GM12878 (cell line): ENCODE results near the gene PLXDC1. TPM values are rescaled to one million over a fixed set of nuclear protein-coding genes. Genes with fewer than 3 reads are reported as not detected.

Experiments
- ATAC-seq: fragments of 200-7000 bp; cut with Tn5 transposase; 3 replicates; pipeline ENCODE4 v1.9.1; 2020; ENCODE audit warnings: mild to moderate bottlenecking, moderate library complexity
- BruUV-seq: library from RNA; stranded (reverse); fragments of 400-500 nt; replicated peaks from 2 replicates; lab custom pipeline; 2021; lab: Mats Ljungman, UMichigan
- CTCF ChIA-PET: fragments of 300-600 bp; sonication (Branson Sonifier 250); formaldehyde crosslinking; extraction: SDS; loops from one replicate; lab custom pipeline; 2021; ENCODE audit warnings: inconsistent platforms; lab: Yijun Ruan, JAX
- POLR2A ChIA-PET: fragments of 350-600 bp; formaldehyde crosslinking; extraction: SDS; loops from one replicate; lab custom pipeline; 2021; ENCODE audit warnings: inconsistent platforms; lab: Charles Lee
- RAD21 ChIA-PET: fragments of 300-600 bp; sonication (Branson Sonifier 250); formaldehyde crosslinking; loops from one replicate; lab custom pipeline; 2023; ENCODE audit warnings: antibody characterized with exemption; ENCODE audit not compliant: unreplicated experiment; lab: Charles Lee
- SMC1A ChIA-PET: fragments of 300-600 bp; sonication (Branson Sonifier 250); formaldehyde crosslinking; loops from one replicate; lab custom pipeline; 2023; ENCODE audit not compliant: unreplicated experiment, uncharacterized antibody; lab: Charles Lee
- DNase-seq: peaks from one replicate; pipeline ENCODE4 v3.0.0-alpha.2; 2011; ENCODE audit warnings: low read depth, low spot score
- FAIRE-seq: peaks from 3 replicates; lab custom pipeline; 2011; peaks lifted over from hg19 to GRCh38; lab: Jason Lieb, UNC
- H2AFZ ChIP-seq: 2 replicates; pipeline ENCODE4 v1.6.0; 2011; ENCODE audit warnings: low read depth, low read length, control low read depth; ENCODE audit not compliant: control insufficient read depth
- H3K27ac ChIP-seq: 2 replicates; pipeline ENCODE4 v1.5.1; 2011; ENCODE audit warnings: control low read depth; ENCODE audit not compliant: control insufficient read depth, insufficient read depth
- H3K27me3 ChIP-seq, 2 experiments: replicated peaks in 1 of 2; 2 replicates each; pipeline versions ENCODE4 v1.6.0 to v1.6.1; 2011; ENCODE audit warnings: low read length in 1 of 2; ENCODE audit not compliant: control insufficient read depth in 2 of 2, insufficient read depth in 2 of 2
- H3K36me3 ChIP-seq, 2 experiments: 2 replicates each; pipeline ENCODE4 v1.5.1; 2011; ENCODE audit warnings: low read length in 1 of 2; ENCODE audit not compliant: control insufficient read depth in 2 of 2, insufficient read depth in 2 of 2
- H3K4me1 ChIP-seq: 2 replicates; pipeline ENCODE4 v1.6.1; 2011; ENCODE audit warnings: mild to moderate bottlenecking, low read length, moderate library complexity, mixed read lengths; ENCODE audit not compliant: control insufficient read depth, insufficient read depth
- H3K4me2 ChIP-seq: 2 replicates; pipeline ENCODE4 v1.6.0; 2011; ENCODE audit warnings: control low read depth; ENCODE audit not compliant: control insufficient read depth, insufficient read depth
- H3K4me3 ChIP-seq: fragments of 200-600 bp; sonication (generic); 2 replicates; pipeline ENCODE4 v1.5.1; 2016
- H3K79me2 ChIP-seq: 2 replicates; pipeline ENCODE4 v1.6.0; 2011; ENCODE audit warnings: low read length; ENCODE audit not compliant: control insufficient read depth, insufficient read depth
- H3K9ac ChIP-seq: 2 replicates; pipeline ENCODE4 v1.8.0; 2011; ENCODE audit warnings: low read length, control low read depth, mixed read lengths; ENCODE audit not compliant: control insufficient read depth, insufficient read depth
- H3K9me3 ChIP-seq: replicated peaks from 3 replicates; pipeline ENCODE4 v1.5.1; 2011; ENCODE audit warnings: mild to moderate bottlenecking, low read length; ENCODE audit not compliant: control insufficient read depth, insufficient read depth
- H4K20me1 ChIP-seq: 2 replicates; pipeline ENCODE4 v1.6.0; 2011; ENCODE audit not compliant: control insufficient read depth, insufficient read depth
- ASH2L ChIP-seq: fragments of 300-600, 200-600 bp; sonication (generic); IDR thresholded peaks from 2 replicates; pipeline ENCODE4 v1.6.1; 2017; ENCODE audit warnings: low read depth, mild to moderate bottlenecking, borderline replicate concordance
- CBX5 ChIP-seq: sonication (generic); IDR thresholded peaks from 2 replicates; pipeline ENCODE4 v1.6.1; 2016; ENCODE audit warnings: low read depth, moderate library complexity, mild to moderate bottlenecking, inconsistent platforms
- CHD2 ChIP-seq: IDR thresholded peaks from 2 replicates; pipeline ENCODE4 v1.6.1; 2011; ENCODE audit warnings: low read depth, low read length, improper control_type of control experiment, borderline replicate concordance
- CHD4 ChIP-seq: fragments of 200-600 bp; sonication (generic); IDR thresholded peaks from 2 replicates; pipeline ENCODE4 v1.6.1; 2016; ENCODE audit warnings: mild to moderate bottlenecking
- IKZF2 ChIP-seq, 2 experiments: fragments of 450-650 bp; IDR thresholded peaks; 2 replicates each; pipeline ENCODE4 v1.6.1; 2017; ENCODE audit warnings: mild to moderate bottlenecking in 2 of 2, moderate library complexity in 2 of 2
- POLR2A ChIP-seq: IDR thresholded peaks from 2 replicates; pipeline ENCODE4 v1.6.1; 2011; ENCODE audit warnings: low read depth, mild to moderate bottlenecking, low read length
- POLR2AphosphoS2 ChIP-seq: IDR thresholded peaks from 2 replicates; pipeline ENCODE4 v1.6.1; 2011; ENCODE audit warnings: low read depth, mild to moderate bottlenecking, low read length, improper control_type of control experiment, moderate library complexity
- POU2F2 ChIP-seq: IDR thresholded peaks from 3 replicates; pipeline ENCODE4 v1.6.1; 2011; ENCODE audit warnings: low read depth, mild to moderate bottlenecking, low read length, borderline replicate concordance
- RAD21 ChIP-seq: IDR thresholded peaks from 2 replicates; pipeline ENCODE4 v1.6.1; 2011; ENCODE audit warnings: mild to moderate bottlenecking, low read depth, low read length, moderate library complexity; ENCODE audit not compliant: insufficient read depth
- RELA ChIP-seq: fragments of 450-650 bp; IDR thresholded peaks from 2 replicates; pipeline ENCODE4 v1.8.0; 2014; ENCODE audit warnings: borderline replicate concordance; ENCODE audit not compliant: partially characterized antibody
- SMARCA5 ChIP-seq: fragments of 450-650 bp; IDR thresholded peaks from 2 replicates; pipeline ENCODE4 v1.6.1; 2017; ENCODE audit warnings: mild to moderate bottlenecking
- STAT3 ChIP-seq: IDR thresholded peaks from 2 replicates; pipeline ENCODE4 v1.6.1; 2011; ENCODE audit warnings: low read depth, low read length, improper control_type of control experiment
- WGBS: methylation state at CpG from one replicate; pipeline ENCODE4 v1.1.6; 2016; ENCODE audit warnings: low lambda C conversion rate; ENCODE audit not compliant: insufficient replicate concordance, insufficient coverage; ENCODE audit errors: missing lambda C conversion rate; 5-methylcytosine and 5-hydroxymethylcytosine counted together
- in situ Hi-C: fragments of 300-500 bp; cut with MboI; formaldehyde crosslinking; loops from 9 replicates; pipeline ENCODE4 v1.14.3; 2018; ENCODE audit warnings: mixed read lengths
- intact Hi-C: fragments of 100-400 bp; cut with micrococcal nuclease; formaldehyde crosslinking; loops from one replicate; pipeline ENCODE4 v1.14.2; 2022; ENCODE audit not compliant: unreplicated experiment
- polyA plus RNA-seq, 11 experiments: library from polyadenylated mRNA; depleted of rRNA in 4 of 11; unstranded in 6 of 11; stranded (reverse) in 5 of 11; fragments of >200 nt; fragmentation: Nextera tagmentation in 4 of 11; fragmentation: Illumina TruSeq in 1 of 11; extraction: Ambion mirVana in 4 of 11; extraction: Trizol in 1 of 11; gene quantifications; 1 replicate in 1 of 11; 2 replicates in 10 of 11; pipeline versions ENCODE4 v1.2.1 to v1.2.3, GENCODE V29; 2011 to 2016; ENCODE audit warnings: inconsistent platforms in 2 of 11, missing spikeins in 2 of 11, low read depth in 1 of 11
- total RNA-seq, 4 experiments: library from RNA; depleted of rRNA in 3 of 4; stranded (reverse); fragments of >200 nt in 3 of 4; fragmentation: Illumina TruSeq in 1 of 4; extraction: Trizol in 1 of 4; gene quantifications; 2 replicates each; pipeline versions ENCODE4 v1.2.1 to v1.2.3, GENCODE V29; 2013 to 2021
- TF ChIP-seq, protein P1 (sequence below): fragments of 450-650 bp; IDR thresholded peaks from 2 replicates; pipeline ENCODE4 v1.6.1; 2018; ENCODE audit warnings: mild to moderate bottlenecking, low read depth, moderate library complexity; ENCODE audit not compliant: partially characterized antibody
- TF ChIP-seq, protein P2 (sequence below): fragments of 450-650 bp; IDR thresholded peaks from 2 replicates; pipeline ENCODE4 v1.6.1; 2017; ENCODE audit warnings: mild to moderate bottlenecking

PLXDC1 gene
- total and polyA plus RNA-seq, 10 of the 15 experiments (the other 5 are each of a cell fraction or from before 2014, with no cell fraction given), result 0.03 to 0.30 (median 0.22) TPM; not detected in 7

GRCh38 chr17:39174920-39175694 lies 23.7 kb upstream of the PLXDC1 start (continued):
- TF ChIP-seq, protein P1, sequence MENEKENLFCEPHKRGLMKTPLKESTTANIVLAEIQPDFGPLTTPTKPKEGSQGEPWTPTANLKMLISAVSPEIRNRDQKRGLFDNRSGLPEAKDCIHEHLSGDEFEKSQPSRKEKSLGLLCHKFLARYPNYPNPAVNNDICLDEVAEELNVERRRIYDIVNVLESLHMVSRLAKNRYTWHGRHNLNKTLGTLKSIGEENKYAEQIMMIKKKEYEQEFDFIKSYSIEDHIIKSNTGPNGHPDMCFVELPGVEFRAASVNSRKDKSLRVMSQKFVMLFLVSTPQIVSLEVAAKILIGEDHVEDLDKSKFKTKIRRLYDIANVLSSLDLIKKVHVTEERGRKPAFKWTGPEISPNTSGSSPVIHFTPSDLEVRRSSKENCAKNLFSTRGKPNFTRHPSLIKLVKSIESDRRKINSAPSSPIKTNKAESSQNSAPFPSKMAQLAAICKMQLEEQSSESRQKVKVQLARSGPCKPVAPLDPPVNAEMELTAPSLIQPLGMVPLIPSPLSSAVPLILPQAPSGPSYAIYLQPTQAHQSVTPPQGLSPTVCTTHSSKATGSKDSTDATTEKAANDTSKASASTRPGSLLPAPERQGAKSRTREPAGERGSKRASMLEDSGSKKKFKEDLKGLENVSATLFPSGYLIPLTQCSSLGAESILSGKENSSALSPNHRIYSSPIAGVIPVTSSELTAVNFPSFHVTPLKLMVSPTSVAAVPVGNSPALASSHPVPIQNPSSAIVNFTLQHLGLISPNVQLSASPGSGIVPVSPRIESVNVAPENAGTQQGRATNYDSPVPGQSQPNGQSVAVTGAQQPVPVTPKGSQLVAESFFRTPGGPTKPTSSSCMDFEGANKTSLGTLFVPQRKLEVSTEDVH, result no peak
- TF ChIP-seq ASH2L, result no peak
- TF ChIP-seq RAD21, result peak; percentile 49
- no peak for TF ChIP-seq CBX5

DNA sequence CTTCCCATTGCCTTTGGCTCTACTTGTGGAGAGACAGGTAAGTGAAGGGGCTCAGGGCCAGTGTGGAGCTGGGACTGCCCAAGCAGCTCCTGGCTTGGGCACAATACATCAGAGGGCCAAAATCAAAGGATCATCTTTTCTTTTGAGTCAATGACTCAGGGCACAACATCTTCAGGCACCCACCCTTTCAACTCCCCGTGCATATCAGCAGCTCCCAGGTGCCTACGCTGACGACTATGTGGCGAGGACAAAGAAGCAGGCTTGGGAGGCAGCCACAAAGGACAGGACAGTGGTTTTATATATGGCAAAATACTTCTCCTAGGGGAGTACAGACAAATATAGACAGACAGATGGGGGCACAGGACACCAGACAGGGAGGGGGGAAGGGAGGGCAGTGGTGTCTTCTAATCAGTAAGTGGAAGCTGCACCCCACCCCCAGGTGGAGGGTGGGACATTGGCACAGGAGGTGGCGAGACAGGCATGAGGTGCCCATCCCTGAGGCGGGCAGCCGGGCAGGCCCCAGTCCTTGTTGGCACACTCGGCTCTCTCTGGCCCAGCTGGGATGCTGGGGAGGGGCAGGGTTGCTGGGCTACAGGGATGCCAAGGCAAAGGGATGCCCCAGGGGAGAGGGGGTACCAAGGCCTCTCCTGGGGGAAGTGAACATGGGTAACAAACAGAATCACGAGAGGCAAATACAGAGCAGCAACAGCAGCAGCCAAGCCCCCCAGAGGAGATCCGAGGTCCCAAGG lies 22.3 kb upstream of the PLXDC1 start:
- ATAC-seq (no peak), FAIRE-seq (no peak), DNase-seq (no peak)
- intact Hi-C loops (no loop called here), in situ Hi-C loops (no loop called here)
- H3K36me3 ChIP-seq, result peaks cover 2 to 4% of the 10 kb centered on the region in 2 experiments; a peak in 2 of 4 replicates
- no peaks in the 10 kb centered on the region for H3K79me2 ChIP-seq
- no peak overlapping the region for H2AFZ ChIP-seq
- no peak overlapping the region for H3K4me2 ChIP-seq
- no peak overlapping the region for H3K27ac ChIP-seq
- H3K9ac ChIP-seq, result no peak overlapping the region
- POLR2A ChIA-PET, result interaction anchor here (1.1 kb wide), 2 partner anchors 9 to 20 kb away, joined by 3 read pairs; no protein-coding TSS in a partner anchor
- RAD21 ChIA-PET, result interaction anchor here (1.0 to 3.4 kb wide), 7 partner anchors 9 to 192 kb away, joined by 3 to 37 read pairs (median 8); no protein-coding TSS in a partner anchor
- 58% methylated on average over 10 of the region's 10 CpGs for WGBS
- H3K4me3 ChIP-seq, result no peak overlapping the region
- CTCF ChIA-PET, result interaction anchor here (0.6 to 8.9 kb wide), 20 partner anchors 8 to 277 kb away, joined by 3 to 117 read pairs (median 4); partner anchors contain the start of genes ARL5C and RPL19
- no peaks in the 10 kb centered on the region for H4K20me1 ChIP-seq
- SMC1A ChIA-PET, result interaction anchor here (0.9 to 3.9 kb wide), 3 partner anchors 7 to 71 kb away, joined by 4 to 26 read pairs (median 8); partner anchors contain the start of gene ARL5C
- no peaks in the 10 kb centered on the region for H3K27me3 ChIP-seq
- no peaks in the 10 kb centered on the region for H3K9me3 ChIP-seq
- H3K4me1 ChIP-seq, result no peaks in the 10 kb centered on the region
- no TSS peak for BruUV-seq
- TF ChIP-seq SMARCA5, result no peak
- no peak for TF ChIP-seq CHD4
- TF ChIP-seq STAT3, result no peak
- TF ChIP-seq IKZF2 (IDR thresholded peaks at IDR 0.05), result no peak
- TF ChIP-seq POU2F2, result no peak
- no peak for TF ChIP-seq RELA
- no peak for TF ChIP-seq POLR2A
- TF ChIP-seq, protein P2, sequence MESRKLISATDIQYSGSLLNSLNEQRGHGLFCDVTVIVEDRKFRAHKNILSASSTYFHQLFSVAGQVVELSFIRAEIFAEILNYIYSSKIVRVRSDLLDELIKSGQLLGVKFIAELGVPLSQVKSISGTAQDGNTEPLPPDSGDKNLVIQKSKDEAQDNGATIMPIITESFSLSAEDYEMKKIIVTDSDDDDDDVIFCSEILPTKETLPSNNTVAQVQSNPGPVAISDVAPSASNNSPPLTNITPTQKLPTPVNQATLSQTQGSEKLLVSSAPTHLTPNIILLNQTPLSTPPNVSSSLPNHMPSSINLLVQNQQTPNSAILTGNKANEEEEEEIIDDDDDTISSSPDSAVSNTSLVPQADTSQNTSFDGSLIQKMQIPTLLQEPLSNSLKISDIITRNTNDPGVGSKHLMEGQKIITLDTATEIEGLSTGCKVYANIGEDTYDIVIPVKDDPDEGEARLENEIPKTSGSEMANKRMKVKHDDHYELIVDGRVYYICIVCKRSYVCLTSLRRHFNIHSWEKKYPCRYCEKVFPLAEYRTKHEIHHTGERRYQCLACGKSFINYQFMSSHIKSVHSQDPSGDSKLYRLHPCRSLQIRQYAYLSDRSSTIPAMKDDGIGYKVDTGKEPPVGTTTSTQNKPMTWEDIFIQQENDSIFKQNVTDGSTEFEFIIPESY, result no peak
- no peak for TF ChIP-seq POLR2AphosphoS2
- no peak for TF ChIP-seq CHD2
